ENCODE measurements around the gene TMEM178B.

GRCh38 chr7:141302617-141303016, 228.8 kb downstream of the TMEM178B start:
- TF ChIP-seq POLR2AphosphoS5 (IDR thresholded peaks at IDR 0.05; ENCODE audit: borderline replicate concordance, low read depth, low read length): no peak
- no peak for TF ChIP-seq EZH2 (IDR thresholded peaks at IDR 0.05)
- TF ChIP-seq FOXP2 (optimal IDR thresholded peaks at IDR 0.05; ENCODE audit: control extremely low read depth, extremely low read length, insufficient read depth): no peak
